ENCODE results near the gene PLD6.

PLD6 gene

DNA sequence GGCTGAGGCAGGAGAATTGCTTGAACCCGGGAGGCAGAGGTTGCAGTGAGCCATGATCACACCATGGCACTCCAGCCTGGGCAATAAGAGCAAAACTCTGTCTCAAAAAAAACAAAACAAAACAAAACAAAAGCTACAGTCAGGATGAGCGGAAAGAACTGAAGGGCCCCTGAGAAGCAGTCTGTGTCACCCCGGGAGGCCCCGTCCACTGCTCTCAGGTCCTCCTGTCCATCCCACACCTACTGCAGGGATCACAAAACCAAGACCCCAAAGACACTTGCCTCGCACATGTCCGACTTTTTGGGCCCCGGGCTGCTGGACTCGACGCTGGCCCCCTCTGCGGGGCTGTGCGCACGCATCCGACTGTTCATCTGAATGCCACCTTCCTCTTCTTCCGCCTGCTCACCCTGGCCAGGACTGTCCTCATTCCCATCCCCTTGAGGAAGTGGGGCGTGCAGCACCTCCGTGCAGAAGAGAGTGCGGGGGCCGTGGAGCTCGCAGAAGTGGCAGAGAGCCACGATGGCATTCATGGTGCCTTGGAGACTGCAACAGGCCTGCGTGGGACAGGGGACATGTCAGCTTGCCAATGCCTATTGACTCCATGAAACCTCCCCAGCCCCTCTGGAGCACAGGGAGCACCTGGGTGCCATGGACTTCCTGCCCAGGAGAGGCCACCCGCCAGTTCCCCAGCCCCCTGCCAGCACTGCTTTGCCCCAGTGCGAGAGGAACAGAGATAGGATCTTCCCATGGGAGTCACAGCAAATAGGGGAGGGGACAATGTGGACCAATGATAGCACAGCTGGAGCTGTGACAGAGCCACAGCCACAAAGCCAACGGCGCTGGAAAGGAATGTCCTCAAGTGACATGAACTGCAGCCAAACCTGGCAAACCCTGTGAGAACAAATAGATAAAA is 21.7 kb upstream of the PLD6 start:
- no peak for DNase-seq (ENCODE audit: low read depth in 1 of 2, low spot score in 1 of 2)

DNA sequence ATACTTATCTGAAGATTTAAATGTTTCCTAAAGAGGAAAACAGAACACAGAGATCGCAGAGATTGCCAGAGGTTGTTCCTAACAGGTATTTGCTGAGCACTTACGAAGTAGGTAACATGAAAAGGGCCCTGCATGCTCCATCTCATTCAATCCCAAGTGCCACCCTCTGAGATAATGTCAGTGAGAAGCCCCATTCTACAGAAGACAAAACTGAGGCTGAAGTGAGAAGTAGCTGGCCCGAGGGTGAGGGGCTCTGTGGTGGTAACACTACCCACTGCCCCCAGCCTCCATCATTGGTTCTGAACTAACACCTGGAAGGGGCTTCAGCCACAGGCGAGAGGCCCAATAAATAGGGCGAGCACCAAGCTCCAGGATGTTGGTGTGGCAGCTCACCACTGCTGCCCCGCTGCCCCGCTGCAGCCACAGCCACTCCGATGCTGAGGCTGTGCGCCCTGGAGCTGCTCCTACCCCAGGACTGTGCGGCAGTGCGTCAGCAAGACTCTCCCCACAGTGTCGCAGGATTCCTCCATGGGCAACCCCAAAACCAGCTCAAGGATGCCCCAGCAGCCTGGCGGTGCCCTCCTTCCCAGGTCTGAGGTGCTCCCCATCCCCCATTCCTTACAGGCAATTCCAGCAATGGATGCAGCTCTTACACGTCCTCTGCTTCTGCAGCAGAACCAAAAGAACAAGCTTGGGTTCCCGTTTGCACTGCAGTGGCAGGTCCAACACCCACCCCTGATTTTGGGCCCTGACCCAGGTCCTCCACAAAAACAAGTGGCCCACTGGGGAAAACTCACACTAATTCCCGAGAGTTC is 20.5 kb upstream of the PLD6 start:
- DNase-seq (ENCODE audit: low read depth in 1 of 2, low spot score in 1 of 2) = no peak

DNA sequence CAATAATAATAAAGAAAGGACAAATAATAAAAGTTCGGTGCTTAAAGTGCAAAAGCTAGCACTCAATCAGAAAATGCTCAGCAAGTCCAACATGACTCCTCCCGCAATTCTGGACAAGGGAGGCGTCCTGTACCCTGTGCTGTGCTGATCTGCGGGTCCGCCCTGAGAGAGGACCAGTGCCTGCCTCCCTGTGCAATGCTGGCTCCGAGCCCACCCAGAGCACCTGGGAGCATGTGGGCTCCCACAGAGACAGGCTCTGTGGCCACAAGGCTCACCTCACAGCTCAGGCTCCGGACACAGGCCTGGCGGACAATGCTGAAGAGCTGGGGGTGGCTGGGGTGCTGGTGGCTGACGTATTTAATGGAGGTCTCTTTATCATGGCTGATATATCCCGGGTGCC is 19.8 kb upstream of the PLD6 start:
- DNase-seq (ENCODE audit: low read depth in 1 of 2, low spot score in 1 of 2) = no peak

DNA sequence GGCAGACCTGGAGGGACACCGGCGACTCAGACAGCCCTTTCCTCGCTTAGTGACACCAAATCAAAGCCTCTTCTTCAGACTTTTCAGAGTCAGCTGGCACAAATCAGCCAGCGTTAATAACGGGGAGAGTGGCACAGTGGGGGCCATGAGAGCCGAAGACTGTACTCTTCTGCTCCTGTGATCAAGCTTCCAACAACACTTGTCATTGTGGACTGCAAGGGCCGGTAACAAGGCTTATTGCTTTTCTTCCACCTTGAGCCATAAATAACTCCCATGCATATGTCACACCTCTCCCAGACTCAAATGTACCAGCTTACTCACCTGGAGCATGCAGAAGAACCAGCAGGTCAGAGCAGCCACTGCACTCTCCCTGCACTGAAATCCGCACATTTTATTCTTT is 18.0 kb upstream of the PLD6 start:
- DNase-seq (ENCODE audit: low read depth in 1 of 2, low spot score in 1 of 2) = no peak

DNA sequence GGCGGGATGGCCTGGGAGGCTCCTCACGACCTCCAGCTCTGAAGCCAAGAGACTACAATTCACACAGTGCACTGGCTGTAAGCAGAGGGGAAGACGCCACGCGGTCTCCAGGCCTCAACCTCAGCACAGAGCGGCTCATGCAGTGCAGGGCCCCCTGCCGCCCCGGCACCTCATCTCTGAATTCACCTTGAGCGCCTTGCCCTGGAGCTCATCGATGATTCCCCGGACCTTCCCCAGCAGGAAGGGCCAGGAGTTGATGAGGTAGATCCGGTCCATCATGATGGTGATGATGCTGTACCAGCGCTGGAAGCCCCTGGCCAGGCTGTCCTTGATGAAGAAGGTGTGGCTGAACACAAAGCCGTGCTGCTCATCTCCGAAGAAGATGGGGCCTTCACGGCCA is 17.6 kb upstream of the PLD6 start:
- DNase-seq (ENCODE audit: low read depth in 1 of 2, low spot score in 1 of 2) = no peak

DNA sequence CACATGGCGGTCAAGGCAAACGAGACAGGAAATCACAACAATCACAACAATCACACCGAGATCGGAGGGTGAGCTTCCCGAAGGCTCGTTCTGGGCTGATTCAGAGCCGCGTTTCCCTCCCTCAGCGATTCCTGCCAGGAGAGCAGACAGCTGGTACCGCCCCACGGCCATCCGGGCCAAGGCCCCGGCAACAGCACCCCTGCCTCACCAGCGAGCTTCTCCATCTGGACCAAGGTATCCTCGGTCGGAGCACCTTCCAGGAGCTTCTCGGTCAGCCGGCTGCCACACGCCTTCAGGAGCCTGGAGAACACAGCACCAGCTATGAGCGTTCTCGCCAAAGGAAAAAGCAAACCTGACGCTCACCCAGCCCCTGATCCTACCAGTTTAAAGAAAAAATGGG is 15.2 kb upstream of the PLD6 start:
- DNase-seq (ENCODE audit: low read depth in 1 of 2, low spot score in 1 of 2) = no peak

DNA sequence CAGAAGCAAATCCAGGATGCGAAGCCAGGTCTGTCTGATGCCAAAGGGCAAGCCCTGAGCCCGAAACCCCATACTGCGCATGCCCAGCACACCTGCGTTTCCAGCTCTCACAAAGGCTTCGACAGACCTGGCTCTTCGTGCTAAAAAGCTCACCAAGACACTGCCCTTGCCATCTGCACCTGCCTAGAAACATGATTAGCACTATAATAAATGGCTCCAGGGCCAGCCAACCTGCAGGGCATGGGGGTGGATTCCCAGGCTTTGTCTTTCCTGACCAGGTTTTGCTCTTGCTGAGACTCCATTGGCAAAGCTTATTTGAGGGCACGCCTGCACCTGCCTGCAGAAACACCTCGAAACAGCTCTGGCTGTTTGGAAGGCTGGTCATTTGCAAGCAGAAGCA is 14.4 kb upstream of the PLD6 start:
- DNase-seq (ENCODE audit: low read depth in 1 of 2, low spot score in 1 of 2) = no peak

DNA sequence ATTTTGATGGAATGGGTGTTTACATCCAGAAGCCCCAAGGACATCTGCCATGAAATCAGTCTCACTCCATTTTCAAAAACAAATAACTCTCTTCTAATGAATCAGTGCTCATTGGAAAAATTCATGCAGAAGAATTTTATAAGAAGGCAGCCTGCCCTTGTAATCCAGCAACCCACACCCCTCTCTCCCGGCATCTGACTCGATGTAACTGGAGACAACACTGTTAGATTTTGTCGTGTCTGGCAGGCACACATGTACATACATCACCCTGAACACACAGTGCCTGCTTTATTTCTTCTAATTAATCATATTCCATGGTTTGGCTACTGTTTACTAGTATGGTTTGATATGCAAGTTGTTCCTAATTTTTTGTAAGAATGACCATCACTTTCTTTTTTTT is 11.9 kb upstream of the PLD6 start:
- DNase-seq (ENCODE audit: low read depth in 1 of 2, low spot score in 1 of 2) = no peak

DNA sequence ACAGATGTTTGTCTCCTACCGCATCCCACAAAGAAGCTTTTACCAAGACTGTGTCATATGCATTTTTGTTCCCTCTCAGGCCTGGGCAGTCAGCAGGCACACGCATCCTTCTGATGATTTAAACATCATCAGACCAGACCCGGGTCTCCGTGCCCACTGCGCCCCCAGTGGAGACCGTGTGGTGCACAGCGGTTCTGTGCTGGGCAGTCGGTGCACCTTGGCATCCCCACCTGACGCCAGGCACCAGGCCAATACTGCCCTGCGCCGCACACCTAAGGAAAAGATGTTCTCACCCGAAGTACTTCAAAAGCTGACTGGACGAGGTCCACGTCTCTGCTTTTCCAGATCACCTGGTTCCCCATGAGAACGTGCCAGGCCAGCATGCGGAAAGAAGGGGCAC is 10.6 kb upstream of the PLD6 start:
- no peak for DNase-seq (ENCODE audit: low read depth in 1 of 2, low spot score in 1 of 2)

DNA sequence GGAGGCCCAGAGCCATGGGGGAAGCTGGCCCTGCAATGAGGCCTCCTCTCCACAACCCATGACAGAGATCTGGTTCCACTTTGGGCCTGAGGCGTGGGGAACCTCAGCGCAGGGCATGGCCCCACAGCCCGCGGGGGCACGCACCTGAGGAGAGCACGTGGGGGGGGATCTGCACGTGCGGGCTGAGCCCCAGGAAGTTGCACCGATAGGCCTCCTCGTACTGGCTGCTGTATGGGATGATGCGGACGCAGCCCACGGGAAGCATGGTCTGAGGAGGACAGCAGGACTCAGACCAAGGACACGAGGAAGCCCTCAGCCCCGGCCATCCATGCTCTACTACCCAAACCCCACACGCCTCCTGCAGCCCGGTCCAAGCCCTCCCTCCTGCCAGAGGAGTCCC is 10.1 kb upstream of the PLD6 start:
- DNase-seq (ENCODE audit: low read depth in 1 of 2, low spot score in 1 of 2) = no peak

DNA sequence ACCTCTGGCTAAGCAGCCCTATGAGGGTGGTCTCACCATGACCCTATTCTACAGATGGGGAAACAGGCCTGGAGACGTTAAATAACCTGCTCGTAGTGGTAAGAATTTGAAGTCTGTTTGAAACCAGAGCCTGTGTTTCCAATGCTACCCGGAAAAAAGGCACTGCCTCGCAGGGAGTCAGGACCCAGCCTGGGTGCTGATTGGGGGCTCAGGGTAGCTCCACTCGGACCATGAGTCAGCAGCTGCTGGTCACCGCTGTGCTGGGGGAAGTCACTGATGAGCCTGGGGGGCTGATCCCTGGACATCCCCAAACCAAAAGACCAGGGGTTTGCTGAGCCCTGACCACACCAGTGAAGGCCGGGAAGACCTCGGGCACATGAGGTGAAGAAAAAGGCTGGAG is 9.4 kb upstream of the PLD6 start:
- no peak for DNase-seq (ENCODE audit: low read depth in 1 of 2, low spot score in 1 of 2)

DNA sequence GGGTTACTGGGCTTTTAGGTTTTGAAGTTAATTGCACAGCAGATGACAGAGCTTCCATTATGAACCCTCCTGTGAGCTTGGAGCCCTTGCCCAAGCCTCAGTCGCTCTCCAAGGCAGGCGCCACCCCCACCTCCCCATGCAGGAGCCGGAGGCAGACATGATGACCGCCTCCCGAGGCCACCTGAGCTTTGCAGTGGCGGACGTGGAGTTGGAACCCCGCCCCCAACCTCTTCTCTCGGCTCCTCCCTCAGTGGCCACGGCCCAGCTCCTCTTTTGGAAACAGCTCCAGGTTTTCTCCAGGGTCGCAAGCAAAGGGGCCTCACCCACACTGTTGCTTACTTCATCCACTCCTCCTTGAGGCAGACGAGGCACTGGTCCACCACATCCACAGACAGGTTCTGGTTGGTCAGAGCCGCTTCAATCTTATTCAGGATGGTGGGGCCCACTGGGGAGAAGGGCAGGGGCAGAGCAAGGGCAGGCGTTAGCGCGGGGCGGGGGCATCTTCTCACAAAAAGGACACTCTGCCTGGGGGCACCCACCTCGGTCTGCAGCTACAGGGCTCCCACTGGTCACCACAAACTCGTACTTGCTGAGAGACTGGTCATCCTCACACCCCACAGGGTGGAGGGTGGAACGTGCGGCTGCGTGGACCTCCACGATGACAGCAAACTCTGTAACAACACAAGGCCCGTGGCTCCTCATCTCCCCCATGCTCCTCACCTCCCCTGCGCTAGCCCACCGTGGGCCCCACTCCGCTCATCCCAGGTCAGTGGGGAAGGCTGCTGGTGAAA is 8.7 kb upstream of the PLD6 start:
- no peak for DNase-seq (ENCODE audit: low read depth in 1 of 2, low spot score in 1 of 2)

DNA sequence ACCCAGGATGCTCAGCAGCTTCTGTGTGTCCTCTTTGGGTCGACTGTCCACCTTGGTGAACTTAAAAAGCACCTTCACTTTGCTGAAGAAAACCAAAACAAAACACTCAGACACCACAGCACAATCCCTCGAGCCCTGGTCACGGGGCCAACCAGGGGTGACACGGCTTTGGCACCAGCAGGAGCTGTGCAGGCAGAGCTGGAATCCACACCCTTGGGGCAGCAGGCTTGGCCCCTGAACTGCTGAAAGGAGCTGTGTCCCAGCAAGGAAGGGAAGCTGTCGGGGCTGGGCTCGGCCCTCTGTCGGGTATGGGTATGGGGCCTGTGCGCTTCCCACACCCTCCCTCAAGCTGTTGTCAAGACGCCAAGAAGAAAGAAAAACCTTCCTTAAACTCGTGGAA is 7.6 kb upstream of the PLD6 start:
- DNase-seq (ENCODE audit: low read depth in 1 of 2, low spot score in 1 of 2) = no peak

DNA sequence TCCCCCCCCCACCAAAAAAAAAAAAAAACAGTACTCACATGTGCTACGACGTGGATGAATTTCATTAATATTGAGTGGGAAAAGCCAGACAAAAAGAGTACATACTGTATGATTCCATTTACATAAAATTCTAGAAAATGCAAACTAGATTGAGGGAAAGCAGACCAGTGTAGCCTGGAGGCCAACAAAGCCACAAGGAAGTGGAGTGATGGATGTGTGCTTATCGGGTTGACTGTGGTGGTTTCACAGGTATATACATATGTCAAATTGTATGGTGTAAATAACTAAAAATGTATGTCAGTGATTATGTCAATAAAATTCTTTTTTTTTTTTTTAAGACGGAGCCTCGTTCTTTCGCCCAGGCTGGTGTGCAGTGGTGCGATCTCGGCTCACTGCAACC is 1.9 kb upstream of the PLD6 start:
- no peak for DNase-seq (ENCODE audit: low read depth in 1 of 2, low spot score in 1 of 2)

DNA sequence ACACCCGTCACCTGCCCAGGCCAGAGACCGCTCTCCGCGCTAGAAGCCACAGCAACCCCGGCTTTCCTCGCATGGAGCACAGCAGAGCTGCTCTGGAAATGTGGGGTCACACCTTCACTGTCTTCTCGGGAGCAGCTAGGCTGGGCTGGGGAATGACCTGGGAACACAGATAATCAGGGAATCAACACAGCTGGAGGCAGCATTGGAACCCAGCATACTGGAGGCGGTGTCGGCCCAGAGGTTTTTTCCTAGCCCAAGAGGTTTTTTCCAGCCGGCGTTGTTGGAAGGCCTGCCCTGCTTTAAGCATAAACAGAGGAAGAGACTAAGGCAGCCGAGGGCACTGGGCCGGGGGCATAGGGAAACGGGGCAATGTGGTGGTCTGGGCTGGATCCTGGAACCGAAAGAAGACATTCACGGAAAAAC is 791 bp upstream of the PLD6 start:
- no peak for DNase-seq (ENCODE audit: low read depth in 1 of 2, low spot score in 1 of 2)

DNA sequence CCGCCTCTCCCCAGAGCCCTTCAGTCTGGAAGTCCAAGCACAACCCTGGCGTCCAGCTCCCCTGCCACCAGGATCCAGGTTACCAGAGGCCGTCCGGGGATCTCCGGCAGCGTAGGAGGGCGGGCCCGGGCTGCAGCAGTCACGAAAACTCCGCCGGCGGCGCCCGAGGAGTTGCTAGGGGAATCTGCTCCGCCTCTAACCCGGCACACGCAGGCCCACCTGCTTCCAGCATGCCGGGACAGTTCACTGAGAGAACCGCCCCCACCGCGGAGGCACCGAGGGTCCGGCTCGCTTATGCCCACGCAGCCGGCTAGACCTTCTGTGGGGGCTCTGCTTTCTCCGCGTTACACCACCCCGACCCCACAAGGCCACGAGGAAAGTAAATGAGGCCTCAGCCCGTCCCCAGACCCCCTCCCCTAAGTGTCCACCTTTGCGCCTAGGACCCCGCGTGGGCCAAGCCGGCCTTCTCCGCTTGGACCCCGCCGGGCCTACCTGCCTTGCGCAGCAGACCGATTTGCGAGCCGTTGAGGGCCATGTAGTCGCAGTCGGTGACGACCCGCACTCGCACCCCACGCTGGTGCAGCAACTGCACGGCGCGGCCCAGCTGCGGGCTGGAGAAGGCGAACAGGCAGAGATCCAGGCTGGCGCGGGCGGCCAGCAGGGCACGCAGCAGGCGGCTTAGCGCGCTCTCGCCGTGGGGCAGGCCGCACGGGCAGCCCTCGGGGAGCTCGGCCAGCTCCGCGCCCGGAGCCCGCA is 587 bp downstream of the PLD6 start:
- peak; percentile 35 to 51 for DNase-seq (ENCODE audit: low read depth in 1 of 2, low spot score in 1 of 2)

DNA sequence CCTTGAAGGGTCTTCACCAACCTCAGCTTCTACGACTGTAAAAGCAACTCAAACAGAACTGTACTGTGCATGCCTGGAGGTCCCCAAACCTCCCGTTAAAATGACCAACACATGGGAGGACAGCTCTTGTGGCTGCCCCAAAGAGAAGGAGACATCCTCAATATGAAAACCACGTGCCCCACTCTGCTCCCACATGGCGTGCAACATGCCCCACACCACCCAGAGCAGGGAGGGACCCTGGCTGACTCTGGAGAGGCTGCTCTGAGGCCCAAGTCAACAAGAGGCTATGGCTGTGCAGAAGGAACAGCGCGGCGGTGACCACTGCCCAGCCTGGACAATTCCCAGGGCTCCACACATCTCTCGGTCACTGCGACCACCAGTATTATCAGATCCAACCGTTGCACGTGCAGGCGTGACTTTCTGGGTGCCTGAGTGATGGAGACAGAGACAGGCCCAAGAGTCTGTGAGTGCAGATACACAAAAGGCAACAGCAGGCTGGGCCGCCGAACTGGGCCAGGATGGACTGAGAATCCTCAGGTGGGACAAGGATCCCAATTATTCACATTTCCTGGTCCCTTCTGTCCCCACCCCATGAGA is 1.4 kb downstream of the PLD6 start:
- DNase-seq (ENCODE audit: low read depth in 1 of 2, low spot score in 1 of 2) = no peak

DNA sequence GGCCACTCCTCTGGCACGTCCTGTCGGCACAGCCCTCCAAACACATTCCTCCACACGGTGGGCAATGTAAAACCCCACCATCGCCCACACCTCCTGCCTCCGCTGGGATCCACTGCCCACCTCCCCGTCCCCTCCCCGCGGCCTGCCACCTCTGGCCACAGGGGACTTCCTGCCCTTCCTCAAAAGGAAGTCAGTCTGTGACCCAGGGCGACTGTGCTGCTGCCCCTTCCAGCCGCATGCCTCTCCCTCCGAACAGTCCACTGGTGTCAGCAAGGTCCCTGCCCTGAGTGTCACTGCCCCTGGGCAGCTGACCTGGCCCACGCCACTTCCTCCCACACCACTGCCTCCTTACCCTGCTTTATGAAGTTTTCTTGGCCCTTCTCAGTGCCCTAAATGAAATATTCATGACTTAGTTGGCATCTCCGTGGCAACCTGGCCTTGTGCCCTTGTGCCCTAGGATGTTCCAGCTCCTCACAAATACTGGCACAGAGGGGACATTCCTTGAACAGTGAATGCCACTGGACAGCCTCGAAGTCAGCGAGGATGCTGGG is 2.0 kb downstream of the PLD6 start:
- DNase-seq (ENCODE audit: low read depth in 1 of 2, low spot score in 1 of 2) = no peak

DNA sequence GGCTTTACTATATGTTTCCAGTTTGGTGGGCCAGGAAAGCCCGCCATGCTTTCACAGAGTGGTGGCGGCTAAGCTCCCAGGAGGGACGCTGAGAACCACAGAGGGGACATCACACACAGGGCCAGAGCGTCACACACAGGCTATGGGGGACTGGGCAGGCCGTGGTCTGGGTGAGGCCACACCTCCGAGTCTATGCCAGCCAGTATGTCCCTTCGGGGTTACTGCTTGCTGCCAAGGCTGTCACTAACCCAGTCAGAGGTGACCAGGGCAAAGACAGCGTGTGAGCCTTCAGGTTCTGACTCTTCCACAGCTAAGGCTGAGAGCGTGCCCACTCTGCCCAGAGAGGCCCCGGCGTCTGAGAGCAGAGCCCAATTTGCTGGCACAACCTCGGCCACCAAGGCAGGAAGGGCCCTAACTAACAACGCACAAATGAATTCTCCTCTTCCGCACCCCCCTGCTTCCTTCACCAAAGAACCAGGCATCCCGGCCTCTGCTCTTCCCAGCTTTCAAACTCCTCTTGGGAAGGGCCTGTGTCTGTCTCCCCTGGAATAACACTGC is 2.9 kb downstream of the PLD6 start:
- DNase-seq (ENCODE audit: low read depth in 1 of 2, low spot score in 1 of 2) = no peak

DNA sequence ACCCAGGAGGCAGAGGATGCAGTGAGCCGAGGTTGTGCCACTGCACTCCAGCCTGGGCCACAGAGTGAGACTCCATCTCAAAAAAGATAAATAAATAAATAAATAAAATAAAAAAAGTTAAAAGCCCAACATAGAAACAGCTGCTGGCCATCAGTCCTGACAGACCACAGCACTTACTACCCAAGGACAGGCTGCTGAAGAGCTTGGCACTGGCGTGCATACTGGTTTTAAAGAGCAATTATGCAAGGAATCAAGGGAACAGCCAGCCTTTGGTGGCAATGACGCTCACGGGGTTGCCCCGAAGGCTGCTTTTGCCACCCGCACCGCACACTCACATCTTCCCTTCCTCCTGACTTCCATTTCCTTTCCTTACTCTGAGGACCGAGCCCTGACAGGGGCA is 4.2 kb downstream of the PLD6 start:
- DNase-seq (ENCODE audit: low read depth in 1 of 2, low spot score in 1 of 2) = no peak
